NT2/D1 (cell line): ENCODE results near the gene HIF1AN.

Experiments
- SUZ12 ChIP-seq: IDR thresholded peaks from 2 replicates; pipeline ENCODE4 v1.6.1; 2011; ENCODE audit not compliant: insufficient read length, insufficient read depth; ENCODE audit errors: extremely low read depth
- ZNF274 ChIP-seq: IDR thresholded peaks from 2 replicates; pipeline ENCODE4 v1.6.1; 2011; ENCODE audit warnings: mild to moderate bottlenecking, low read depth, low read length

DNA sequence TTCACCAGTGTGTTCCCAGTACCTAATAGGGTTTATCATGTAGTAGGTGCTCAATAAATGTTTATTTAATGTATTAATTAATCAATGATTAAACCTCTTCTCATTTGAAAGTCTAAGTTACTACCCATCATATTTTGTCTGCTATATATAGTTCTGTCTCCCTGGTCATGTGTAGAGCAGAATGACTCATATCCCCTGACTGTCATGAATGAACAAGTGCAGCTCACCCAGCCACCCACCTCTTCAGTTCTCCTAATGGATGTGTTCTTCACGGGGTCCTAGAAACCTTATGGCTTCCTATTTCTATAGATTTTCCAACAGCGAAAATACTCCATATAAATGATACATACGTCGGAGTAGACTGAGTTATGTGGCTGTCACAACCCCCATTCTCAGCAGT is 64.5 kb downstream of the HIF1AN start:
- TF ChIP-seq ZNF274 (no peak), SUZ12 (no peak)
